Measurements from ENCODE around the gene AKAP8L.

DNA sequence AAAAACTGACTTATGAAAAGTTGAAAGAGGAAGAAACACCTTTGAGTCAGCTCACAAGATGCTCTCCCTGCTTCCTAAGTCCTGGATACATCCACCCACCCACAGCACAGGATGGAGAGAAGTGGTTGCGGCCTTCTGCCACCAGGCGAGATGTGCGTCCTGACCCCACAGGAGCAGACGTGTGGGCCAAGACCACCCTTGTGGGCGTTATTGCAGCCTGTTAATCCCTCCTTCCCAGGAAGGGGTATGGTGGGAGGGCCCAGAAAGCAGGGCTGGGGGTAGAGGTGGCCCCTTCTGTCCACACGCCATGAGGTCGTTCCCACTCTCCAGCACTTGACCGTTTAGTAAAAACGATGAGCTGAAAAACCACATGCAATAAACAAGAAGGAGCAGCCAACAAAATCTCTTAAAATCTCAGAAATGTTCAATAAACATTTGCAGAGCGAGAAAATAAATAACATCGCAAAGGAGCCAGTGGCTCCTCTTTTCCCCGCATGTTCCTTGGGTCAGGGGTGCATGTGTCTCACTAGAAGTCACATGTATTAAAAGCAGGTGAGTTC lies 2.4 kb upstream of the AKAP8L start:
- TF ChIP-seq EZH2 (IDR thresholded peaks at IDR 0.05; ENCODE audit: insufficient read depth, poor library complexity, severe bottlenecking) (no peak), EZH2phosphoT487 (IDR thresholded peaks at IDR 0.05; ENCODE audit: insufficient read depth, low read depth) (no peak)
